HG02678 (cell line): ENCODE data around the gene COL13A1.

Source experiments
- ATAC-seq: cut with Tn5 transposase; IDR thresholded peaks from one replicate; pipeline ENCODE4 v1.9.1; 2021; ENCODE audit warnings: mild to moderate bottlenecking, moderate library complexity; ENCODE audit not compliant: unreplicated experiment

The COL13A1 gene

GRCh38 chr10:70000262-70000661 lies 198.6 kb downstream of the COL13A1 start:
- ATAC-seq = no peak

- no peak for ATAC-seq
Measured at GRCh38 chr10:70007116-70007820, 205.6 kb downstream of the COL13A1 start.
